HTERT RPE-1 (cell line): ENCODE measurements around the gene RPS18.

Experiments used
- in situ Hi-C: fragments of 300-500 bp; cut with MboI; formaldehyde crosslinking; loops from 4 replicates; pipeline ENCODE4 v1.14.3; 2020; ENCODE audit warnings: low sequenced_read_pairs

The RPS18 gene

DNA sequence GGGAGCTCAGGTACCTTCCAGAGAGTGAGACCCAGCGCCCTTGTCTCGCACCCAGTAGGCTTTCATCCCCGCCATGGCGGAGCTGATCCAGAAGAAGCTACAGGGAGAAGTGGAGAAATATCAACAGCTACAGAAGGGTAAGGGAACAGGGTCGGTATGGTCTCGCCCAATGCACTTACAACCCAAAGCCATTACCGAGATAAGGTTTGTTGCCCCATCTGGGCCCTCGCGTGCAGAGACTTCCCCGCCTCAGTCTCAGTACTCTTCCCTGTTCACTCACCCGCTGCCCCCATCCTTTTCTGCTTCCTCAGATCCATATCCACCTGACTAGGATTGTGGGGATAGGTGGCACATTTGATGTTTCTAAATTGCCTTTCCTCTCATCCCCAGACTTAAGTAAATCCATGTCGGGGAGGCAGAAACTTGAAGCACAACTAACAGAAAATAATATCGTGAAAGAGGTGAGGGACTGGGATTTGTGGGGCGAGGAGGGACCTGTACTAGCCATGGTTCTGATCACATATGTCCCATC lies 18.0 kb downstream of the RPS18 start:
- in situ Hi-C loops: no loop called here

DNA sequence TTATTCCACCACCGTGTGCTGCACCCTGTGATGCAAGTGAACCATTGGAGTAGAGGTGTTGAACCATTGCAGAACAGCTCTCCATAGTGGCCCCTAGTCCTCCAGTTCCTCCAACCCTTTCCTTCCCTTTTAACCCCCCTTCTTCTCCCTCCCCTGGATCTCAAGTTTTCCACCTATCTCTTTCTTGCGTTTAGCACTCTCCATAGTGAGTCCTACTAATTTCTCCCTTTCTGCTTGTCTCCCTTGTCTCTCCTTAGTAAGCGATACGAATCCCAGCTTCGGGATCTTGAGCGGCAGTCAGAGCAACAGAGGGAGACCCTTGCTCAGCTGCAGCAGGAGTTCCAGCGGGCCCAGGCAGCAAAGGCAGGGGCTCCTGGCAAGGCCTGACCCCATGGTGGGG lies 18.6 kb downstream of the RPS18 start:
- in situ Hi-C loops: no loop called here

DNA sequence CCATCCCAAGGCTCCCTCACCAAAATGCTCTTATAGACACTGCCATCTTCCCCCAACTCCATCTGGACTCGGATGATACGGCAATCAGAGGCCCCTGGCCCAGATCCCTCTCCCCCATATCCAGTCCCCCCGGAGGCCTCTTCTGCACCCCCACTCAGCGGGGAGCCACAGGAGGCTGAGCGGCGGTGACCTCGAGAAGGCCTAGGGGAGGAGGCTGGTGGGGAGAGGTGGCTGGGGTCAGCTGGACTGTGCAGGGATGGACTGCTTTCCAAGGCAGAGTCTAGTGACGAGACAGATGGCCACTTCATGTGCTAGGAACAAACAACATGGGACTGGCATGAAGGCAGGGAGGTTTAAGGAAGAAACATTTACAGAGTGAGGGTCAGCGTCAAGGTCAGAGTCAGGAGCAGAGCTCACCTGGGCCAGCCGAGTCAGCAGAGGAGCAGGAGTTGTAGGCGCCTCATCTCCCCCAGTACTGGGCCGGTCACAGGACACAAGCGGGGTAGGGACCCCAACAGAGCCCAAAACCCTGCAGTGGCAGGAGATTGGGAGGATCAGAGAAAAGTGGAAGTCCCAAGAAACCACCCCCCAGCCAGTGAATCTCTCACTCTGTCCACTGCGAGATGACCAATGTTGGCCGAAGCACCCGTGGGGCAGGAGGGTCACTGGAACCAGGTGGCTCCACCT lies 21.3 kb downstream of the RPS18 start:
- in situ Hi-C loops: no loop called here

DNA sequence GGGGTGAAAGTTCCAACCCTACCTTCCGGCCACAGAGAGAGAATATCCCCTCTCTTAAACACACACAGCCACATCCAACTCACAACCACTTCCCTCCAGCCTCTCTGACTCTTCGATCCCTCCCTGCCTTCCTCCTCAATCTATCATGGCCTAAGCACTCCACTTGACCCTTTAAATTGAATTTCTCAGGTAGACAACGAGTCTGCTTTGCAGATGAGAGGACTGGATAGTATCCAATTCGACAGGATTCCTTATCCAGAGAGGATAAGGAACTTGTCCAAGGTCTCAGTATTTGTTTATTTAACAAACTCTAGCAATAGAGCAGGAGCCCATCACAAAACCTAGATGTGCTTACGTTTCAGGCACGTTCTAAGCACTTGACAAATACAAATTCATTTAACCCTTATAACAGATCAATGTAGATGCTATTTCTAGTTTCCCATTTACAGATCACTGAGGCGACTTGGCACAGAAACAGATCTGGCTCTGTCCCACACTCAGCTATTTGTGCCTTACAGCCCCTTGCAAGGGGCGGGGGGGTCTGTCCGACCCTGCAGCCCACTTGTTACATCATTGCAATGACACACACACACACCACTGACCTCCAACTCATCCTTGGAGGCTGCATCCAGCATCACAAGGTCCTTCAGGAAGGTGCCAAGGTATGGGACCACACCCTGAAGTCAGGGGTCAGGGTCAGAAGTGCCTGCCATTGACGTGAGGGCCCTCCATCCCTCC lies 22.4 kb downstream of the RPS18 start:
- in situ Hi-C loops: no loop called here

DNA sequence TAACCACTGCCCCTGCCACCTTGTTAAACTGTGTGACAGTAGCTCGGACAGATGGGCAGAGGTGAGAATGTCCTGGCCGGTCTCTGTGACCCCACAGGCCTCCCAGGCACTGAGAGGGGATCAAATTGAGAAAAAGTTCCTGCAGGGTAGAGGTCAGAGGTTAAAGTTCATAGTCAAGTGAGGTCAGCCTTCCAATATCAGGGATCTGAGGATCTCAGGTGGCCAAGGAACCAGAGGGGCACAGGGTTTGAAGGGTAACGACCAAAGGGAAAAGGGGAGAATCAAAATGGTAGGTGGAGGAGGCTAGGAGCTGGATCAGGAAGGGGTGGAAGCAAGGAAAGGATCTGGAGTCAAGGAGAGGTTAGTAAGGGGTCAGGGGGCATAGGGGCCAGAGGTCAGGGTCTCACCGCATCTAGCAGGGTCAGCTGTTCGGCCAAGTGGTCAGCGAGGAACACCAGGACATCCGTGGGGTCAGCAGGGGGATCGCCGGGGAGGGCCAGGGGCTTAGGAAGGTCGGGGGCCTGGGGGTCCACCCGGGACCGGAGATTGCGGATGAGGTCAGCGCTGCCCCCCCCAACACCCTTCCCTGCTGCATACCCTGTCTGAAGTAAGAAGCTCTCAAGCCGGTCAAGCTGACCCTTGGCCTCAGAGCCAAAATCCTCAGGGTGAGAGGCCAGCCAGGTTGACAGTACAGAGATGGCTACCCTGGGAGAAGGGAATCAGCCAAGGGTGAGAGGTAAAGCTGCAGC lies 23.9 kb downstream of the RPS18 start:
- in situ Hi-C loops: no loop called here

DNA sequence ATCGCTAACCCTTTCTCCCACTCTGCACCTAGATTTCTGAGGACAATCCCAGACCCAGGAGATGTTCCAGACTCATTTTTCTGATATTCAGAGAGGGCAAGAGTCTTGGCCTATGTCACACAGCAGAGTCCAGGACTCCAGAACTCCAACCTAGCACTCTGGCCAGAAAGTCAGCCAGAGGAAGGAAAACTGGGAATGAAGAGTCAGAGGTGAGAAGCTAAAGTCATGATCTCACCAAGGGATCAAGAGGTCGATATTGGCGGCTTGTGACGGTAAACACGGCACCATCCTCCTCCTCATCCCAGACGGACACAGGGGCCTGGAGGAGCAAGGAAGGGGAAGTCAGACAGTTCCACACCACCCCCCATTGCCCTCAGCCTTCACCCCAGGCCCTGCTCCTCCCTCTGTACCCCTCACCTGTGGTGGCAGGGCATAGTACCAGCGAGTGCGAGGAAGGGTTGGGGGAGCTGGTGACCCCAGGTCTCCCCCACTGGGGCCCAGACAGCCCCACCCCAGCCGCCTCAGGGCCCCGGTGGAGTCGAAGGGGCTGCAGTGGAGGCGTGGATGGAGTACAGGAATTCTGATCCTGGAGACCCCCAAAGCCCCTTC lies 25.0 kb downstream of the RPS18 start:
- in situ Hi-C loops: no loop called here

DNA sequence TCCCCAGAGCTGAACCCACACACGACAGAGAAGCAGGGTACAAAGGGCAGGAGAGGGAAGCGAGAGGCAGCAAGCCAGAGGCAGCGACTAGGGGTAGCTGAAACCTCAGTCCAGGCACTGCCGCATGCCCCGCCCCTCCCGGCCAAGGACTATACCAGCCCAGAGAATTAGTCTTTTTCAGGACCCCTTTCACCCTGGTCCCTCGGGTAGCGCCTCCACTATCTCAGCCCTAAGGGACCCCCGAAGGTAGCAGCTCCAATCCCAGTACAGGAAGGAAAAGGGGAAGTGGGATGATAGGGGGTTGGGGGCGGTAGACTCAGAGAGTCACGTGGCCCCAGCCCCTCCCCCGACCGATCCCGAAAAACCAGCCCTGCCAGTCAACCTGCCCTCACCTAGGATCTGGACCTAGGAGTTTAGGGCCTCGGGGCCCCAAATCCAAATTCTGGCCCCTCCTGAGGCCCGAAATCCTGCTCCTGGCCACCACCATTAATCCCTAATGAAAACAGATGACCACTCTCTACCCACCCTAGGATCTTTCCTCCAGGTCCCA lies 25.6 kb downstream of the RPS18 start:
- in situ Hi-C loops: no loop called here

DNA sequence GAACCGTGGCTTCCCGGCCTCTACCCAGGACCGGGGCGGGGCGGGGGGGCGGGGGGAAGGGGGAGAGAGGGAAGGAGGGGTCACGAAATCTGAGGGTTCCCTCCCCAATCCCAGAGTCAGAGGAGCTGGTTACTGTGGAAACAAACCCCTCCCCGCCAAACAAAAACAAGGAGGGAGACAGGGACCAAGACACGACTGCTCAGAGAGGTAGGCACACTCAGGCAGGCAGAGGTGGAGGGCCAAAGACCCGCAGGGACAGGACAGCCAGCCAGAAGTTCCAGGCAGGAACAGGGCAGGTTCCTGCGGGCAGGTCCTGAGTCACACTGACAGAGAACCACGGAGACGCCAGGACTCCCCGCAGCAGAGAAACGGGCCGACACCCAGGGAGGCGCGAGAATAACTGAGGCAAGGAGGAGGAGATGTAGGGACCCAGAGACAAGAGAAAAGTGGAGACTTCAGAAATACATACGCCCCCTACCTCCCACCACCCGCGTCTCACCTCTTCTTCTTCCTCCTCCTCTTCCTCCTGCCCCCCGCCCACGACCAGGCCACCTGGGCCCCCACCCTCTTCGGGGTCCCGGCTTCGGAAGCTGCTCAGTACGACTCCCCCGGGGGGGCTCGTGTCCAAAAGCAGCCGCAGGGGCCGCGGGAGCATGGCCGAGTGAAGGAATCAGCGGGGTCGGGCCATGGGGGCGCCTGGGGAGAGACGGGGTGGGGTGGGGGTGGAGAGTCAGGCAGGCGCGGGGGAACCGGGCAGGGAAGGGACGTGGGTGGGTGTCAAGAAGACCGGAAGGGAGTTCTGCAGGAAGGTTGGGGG lies 26.3 kb downstream of the RPS18 start:
- in situ Hi-C loops: no loop called here

DNA sequence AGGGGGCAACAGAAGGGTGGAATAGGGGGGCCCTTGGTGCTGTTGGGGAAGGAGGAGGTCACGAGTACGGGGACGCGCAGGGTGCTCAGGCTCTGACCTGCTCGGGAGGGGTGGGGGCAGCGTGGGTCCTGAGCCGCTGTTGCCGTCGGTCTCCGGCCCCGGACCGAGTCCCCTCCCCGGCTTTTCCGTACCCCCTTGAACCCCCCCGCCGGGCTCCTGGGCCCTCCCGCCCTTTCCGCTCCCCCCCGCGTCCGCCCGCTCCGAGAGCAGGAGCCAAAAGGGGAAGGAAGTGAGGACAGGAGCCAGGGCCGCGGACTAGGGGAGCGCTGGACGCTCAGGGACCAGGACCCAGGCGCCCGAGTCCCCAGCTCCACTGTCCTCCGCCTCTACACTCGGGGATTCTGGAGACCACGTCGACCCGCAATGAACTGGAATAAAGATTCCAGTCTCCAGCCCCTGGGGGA lies 26.9 kb downstream of the RPS18 start, which contains the start of gene RGL2:
TSS of gene RGL2 (minus strand) at position 170 of the 464 bp plus-strand sequence. CDS start 332 bp downstream, outside the sequence.
- in situ Hi-C loops: no loop called here

DNA sequence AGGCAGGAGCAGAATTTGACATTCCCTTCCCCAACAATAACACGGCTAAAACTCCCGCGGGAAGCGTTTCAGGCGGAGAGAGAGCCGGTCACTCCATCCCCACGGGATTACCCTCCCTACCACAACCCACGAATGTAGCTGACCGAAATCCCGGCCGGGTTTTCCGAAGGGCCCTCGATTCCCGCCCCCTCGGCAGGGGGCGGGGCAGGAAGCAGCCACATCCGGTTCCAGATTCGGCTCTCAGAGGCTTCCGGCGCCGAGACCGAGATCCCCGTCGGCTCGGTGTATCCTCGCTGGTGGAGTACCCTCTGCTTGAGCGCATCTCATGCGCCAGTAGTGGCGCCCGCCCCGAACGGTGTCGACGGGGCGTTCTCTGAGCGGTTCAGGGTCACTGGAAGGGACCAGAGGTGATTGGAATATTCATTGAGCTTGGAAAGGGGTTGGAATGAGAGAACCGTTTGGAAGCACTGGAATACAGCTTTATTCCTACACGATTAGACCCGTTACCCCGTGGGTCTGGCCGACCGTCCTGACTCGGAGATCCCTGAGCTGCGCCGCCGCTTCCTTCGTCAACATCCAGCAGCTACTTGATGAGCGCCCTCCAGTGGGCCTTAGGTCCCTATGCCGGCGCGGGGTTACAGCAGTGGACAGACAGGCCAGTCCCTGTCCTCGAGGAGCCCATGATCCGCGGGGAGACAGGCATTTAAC lies 27.5 kb downstream of the RPS18 start:
- in situ Hi-C loops: no loop called here

DNA sequence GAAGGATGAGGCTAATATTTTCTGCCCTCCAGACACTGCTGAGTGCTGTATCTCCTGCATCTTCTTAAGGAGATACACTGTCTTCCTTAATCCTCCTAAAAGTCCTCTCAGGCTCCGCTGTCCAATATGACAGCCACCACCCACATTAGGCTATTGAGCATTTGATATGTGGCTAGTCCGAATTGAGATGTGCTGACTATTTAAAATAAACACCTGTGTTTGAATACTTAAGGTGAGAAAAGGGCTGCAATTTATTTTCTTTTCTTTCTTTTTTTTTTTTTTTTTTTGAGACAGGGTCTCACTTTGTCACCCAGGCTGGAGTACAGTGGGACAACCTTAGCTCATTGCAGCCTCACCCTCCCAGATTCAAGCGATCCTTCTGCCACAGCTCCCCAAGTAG lies 30.0 kb downstream of the RPS18 start:
- in situ Hi-C loops: no loop called here

DNA sequence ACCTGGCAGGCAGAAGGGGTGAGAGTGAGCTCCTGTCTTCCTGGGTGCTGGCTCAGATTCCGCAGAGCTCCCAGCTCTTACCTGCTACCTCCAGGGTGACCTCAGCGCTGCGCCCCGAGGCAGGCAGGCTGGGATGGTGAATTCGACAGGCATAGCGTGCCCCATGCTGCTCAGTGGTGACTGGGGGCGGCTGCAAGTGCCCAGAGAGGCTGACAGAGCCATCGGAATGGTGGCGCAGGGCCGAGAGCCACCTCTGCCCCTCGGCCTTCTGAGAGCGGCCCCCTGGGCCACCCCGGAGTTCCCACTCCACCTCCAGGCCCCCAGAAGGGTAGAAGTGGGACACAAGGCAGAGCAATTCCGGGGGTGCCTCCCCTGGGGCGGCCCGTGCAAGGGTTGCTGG lies 32.3 kb downstream of the RPS18 start:
- in situ Hi-C loops: no loop called here

DNA sequence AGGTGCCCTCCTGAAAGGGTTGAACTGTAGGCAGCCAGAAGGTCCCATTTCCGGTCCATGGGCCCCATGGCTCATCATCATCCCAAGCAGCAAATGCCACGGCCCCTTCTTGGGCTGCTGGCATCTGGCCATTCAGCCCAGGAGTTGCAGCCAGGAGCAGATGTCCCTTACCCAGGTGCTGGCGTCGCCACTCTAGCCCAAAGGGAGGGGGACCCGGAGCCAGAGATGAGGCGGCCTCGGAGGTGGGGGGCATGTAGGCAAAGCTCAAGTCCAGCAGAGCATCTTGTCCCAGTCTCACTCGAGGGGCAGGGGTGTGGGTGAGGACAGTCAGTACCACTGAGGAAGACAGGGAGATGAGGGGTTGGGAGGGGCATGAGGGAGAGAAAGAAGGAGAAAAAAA lies 33.2 kb downstream of the RPS18 start:
- in situ Hi-C loops: no loop called here

DNA sequence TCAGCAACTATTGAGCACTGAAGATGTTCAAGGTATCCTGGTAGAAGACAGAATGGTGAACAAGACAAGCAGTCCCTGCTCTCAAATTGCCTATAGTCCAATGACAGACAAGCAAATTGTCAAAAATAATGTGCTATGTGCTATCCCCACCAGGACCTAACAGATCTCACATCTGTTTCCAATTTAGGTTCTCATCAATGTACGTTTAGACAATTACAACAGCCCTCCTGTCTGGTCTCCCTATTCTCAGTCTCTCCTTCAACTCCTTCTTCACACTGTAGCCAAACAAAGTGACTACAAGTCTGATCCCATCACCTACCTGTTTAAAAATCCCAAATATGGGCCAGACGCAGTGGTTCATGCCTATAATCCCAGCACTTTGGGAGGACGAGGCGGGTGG lies 34.5 kb downstream of the RPS18 start:
- in situ Hi-C loops: no loop called here

DNA sequence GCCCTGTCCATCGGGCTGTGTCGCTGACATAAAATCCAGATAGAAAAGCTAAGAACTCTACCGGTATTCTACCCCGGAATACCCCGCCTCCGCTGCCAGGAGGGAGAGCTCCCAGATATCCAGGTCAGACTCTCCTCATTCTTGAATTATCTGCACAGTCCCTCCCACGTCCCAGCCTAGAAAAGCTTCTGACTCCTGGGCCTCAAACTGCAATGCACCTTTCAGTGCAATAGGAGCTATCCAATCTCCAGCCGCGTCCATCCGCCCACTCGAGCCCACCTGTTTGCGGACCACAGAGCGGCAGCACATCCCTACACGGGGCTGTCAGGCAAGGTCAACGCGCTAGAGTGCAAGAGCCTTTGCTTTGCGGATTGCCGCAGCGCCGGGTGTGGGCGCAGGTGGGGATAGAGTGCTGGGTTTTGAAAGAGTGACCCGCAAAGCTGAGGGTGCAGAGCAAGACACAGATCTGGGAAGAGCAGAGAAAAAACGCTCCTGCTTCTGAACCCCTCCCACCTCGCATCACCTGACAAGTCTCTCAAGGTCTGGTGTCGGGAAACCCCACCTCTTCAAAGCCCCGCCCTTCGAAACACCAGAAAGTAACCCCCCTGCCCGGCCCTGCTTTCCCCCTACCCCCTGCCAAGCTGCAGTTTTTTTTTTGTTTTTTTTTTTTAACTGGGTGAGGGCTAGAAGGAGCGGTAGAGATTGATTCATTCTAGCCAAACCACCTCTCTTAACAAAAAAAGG lies 40.7 kb downstream of the RPS18 start:
- in situ Hi-C loops: no loop called here

DNA sequence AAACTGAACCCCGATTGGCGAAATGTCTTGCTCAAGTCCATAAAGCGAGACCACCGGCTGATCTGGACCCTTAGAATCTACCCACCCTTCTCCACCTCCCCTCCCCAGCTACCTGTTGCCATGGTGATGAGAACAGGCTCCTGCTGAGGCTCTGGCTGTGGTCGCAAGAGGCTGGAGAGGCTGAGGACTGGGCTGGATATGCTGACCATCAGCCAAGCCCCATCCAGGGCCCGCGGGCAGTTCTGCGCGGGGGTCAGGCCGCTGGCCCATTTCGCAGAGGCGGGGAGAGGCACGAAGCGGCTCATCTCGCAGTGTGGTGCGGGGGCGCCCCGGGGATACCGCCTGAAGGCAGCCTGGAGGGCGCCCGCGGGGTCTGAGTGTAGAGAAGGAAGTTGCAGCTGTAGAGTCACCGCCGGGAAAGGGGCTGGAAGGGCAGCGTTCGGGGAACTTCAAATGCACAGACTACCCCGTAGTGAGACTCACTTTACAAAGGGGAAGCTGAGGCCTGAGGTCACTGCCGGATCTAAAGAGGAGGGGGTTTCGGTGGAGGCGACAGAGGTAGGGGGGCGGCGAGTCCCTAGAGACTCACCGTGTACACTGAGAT lies 41.3 kb downstream of the RPS18 start:
- in situ Hi-C loops: no loop called here

DNA sequence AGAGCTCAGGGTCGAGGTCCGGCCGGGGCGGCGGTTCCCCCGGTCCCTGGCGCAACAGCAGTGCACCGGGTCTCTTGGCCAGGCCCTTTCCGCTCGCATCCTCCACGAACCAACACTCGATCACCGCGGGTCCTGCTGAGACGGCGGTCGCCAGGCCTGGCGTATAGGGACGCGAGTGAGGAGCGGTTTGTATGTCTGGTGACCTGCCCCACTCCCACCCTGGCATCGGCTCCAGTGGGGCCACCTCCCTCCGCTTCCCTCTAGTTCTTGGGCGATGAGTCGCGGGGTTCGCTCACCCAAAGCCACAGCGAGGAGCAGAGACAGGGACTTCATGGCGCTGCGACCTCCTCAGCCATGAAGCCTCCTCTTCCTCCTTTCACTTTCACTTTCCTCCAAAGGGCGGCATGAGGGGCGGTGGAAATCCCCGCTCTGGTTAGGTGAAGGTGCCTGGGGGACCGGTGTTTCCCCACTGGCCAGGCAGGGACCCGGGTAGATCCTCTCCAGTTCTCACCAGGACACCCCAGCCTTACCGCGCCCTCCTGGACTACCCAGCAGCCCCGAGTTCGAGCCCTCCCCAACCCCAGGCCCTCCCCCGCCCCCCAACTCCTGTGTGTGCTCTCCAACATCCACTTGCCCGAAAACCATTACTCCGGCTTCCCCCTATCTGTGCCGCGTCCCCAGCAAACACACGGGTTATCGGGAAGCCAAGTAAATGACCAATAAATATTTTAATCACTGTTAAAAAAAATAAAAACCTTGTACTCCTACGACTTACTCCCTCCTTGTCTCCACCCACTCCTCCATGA lies 42.0 kb downstream of the RPS18 start, which contains the start of gene TAPBP:
TSS of gene TAPBP (minus strand) at position 370 of the 806 bp plus-strand sequence. CDS start at position 333, 37 bp downstream.
- in situ Hi-C loops: no loop called here
